ENCODE measurements around the gene PPFIA3.

DNA sequence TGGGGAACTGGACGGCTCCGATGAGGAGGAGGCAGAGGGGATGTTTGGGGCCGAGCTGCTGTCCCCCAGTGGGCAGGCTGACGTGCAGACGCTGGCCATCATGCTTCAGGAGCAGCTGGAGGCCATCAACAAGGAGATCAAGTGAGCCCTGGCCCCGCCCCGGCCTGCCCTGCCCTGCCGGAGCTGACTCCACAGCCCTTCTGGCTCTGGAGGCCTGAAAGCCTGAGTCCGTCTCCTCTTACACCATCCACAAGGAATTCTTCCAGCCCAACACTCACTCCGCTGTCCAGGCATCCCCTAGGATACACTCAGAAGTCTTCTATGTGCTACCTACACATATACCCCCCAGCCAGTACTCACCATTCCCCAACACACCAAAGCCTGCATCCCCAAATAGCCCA lies 17.4 kb downstream of the PPFIA3 start:
- TF ChIP-seq EZH2 (IDR thresholded peaks at IDR 0.05; ENCODE audit: low read length, unreplicated experiment) (no peak), EZH2phosphoT487 (IDR thresholded peaks at IDR 0.05; ENCODE audit: borderline replicate concordance, low read length) (no peak)
- TF ChIP-seq, protein P1, sequence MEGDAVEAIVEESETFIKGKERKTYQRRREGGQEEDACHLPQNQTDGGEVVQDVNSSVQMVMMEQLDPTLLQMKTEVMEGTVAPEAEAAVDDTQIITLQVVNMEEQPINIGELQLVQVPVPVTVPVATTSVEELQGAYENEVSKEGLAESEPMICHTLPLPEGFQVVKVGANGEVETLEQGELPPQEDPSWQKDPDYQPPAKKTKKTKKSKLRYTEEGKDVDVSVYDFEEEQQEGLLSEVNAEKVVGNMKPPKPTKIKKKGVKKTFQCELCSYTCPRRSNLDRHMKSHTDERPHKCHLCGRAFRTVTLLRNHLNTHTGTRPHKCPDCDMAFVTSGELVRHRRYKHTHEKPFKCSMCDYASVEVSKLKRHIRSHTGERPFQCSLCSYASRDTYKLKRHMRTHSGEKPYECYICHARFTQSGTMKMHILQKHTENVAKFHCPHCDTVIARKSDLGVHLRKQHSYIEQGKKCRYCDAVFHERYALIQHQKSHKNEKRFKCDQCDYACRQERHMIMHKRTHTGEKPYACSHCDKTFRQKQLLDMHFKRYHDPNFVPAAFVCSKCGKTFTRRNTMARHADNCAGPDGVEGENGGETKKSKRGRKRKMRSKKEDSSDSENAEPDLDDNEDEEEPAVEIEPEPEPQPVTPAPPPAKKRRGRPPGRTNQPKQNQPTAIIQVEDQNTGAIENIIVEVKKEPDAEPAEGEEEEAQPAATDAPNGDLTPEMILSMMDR (conservative IDR thresholded peaks at IDR 0.05; ENCODE audit: low read depth, low read length): no peak

Measured in PC-3 (cell line).